IPS-15b (cell line): ENCODE results near the gene KCNE3.

ENCODE experiments used
- H3K27me3 ChIP-seq: one replicate; pipeline ENCODE4 v1.6.1; 2013; ENCODE audit warnings: low read length; ENCODE audit not compliant: control insufficient read depth, insufficient read depth
- H3K36me3 ChIP-seq: one replicate; pipeline ENCODE4 v1.6.1; 2013; ENCODE audit warnings: low read length; ENCODE audit not compliant: control insufficient read depth, insufficient read depth
- H3K4me1 ChIP-seq: one replicate; pipeline ENCODE4 v1.6.1; 2013; ENCODE audit warnings: mild to moderate bottlenecking, low read length; ENCODE audit not compliant: control insufficient read depth, insufficient read depth
- H3K4me3 ChIP-seq: one replicate; pipeline ENCODE4 v1.5.1; 2013; ENCODE audit warnings: low read depth, low read length
- H3K9ac ChIP-seq: one replicate; pipeline ENCODE4 v1.6.1; 2013; ENCODE audit warnings: low read depth, mild to moderate bottlenecking, low read length
- H3K9me3 ChIP-seq: one replicate; pipeline ENCODE4 v1.6.1; 2013; ENCODE audit warnings: mild to moderate bottlenecking, low read length; ENCODE audit not compliant: control insufficient read depth, insufficient read depth

The KCNE3 gene

GRCh38 chr11:74453373-74453975 lies 13.9 kb downstream of the KCNE3 start:
- Histone ChIP-seq H3K27me3 (no peaks in the 10 kb centered on the region), H3K36me3 (no peaks in the 10 kb centered on the region), H3K9me3 (no peaks in the 10 kb centered on the region), H3K4me3 (no peak overlapping the region), H3K9ac (no peak overlapping the region), H3K4me1 (no peaks in the 10 kb centered on the region)

DNA sequence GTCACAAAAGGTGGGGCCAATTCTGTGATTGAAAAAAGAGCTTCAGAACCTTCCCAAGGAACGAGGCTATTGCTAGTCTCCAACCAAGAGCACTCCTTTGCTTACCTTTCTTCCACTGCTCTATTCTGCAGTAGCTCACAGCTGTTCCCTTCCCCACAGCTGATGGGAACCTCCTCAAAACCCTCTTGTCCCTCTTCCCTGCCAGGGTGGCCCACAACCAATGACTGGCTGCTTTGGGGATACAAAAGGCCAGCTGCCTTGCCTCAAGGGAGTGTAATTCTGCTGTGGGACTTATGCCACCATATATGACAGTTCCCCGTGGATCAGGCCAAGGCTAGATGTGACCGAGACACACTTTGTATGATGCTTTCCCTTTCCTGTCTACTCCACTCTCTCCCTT lies 15.0 kb downstream of the KCNE3 start:
- no peak overlapping the region for H3K9ac ChIP-seq
- H3K36me3 ChIP-seq = no peaks in the 10 kb centered on the region
- no peaks in the 10 kb centered on the region for H3K4me1 ChIP-seq
- H3K4me3 ChIP-seq = no peak overlapping the region
- H3K27me3 ChIP-seq = no peaks in the 10 kb centered on the region
- no peaks in the 10 kb centered on the region for H3K9me3 ChIP-seq

DNA sequence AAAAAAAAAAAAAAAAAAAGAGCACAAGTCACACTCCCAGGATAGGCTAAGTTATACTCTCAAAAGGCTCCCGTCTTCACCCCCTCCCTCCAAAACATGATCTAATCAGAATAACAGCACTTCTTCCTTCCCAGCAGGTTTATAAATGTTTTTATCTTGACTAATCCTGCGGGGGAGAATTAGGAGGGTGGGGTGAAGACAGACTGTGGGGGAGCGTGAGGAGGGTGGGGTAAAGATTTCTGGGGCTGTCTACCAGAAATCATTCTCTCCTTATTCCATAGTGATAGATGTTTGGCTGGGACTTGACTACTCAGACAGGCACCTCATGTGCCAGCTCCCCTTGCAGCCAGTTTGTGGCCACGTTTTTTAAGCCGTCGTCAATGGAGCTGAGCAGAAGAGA lies 17.0 kb downstream of the KCNE3 start:
- Histone ChIP-seq H3K4me3 (no peak overlapping the region), H3K9ac (no peak overlapping the region), H3K36me3 (no peaks in the 10 kb centered on the region), H3K27me3 (no peaks in the 10 kb centered on the region), H3K9me3 (no peaks in the 10 kb centered on the region), H3K4me1 (no peaks in the 10 kb centered on the region)

- Histone ChIP-seq H3K9ac (no peak overlapping the region), H3K27me3 (no peaks in the 10 kb centered on the region), H3K4me3 (no peak overlapping the region), H3K36me3 (no peaks in the 10 kb centered on the region), H3K9me3 (no peaks in the 10 kb centered on the region), H3K4me1 (no peaks in the 10 kb centered on the region)
These were observed 17.9 kb downstream of the KCNE3 start for GRCh38 chr11:74449369-74449931.

GRCh38 chr11:74447720-74448119 lies 19.6 kb downstream of the KCNE3 start:
- Histone ChIP-seq H3K36me3 (no peaks in the 10 kb centered on the region), H3K9me3 (no peaks in the 10 kb centered on the region), H3K9ac (no peak overlapping the region), H3K4me3 (no peak overlapping the region), H3K4me1 (peaks cover 3% of the 10 kb centered on the region), H3K27me3 (no peaks in the 10 kb centered on the region)

DNA sequence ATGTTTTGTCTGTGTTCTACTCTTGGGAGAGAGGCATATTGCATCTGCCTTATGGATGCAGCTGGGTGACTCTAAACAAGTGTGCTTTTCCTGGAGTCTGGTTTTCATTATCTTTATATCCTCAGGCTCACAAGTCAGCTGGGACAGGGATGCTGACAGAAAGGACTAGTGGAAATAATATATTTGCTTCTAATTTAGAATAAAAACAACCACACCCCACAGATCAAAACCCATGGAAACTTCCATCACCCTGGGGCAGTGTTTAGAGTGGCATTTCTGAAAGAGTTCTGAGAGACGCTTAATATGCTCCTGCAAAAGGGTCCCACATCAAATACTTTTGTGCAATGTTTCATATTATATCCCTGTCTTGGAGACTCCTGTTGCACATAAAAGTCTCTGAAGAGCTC lies 20.8 kb downstream of the KCNE3 start:
- Histone ChIP-seq H3K9ac (no peak overlapping the region), H3K9me3 (no peaks in the 10 kb centered on the region), H3K27me3 (no peaks in the 10 kb centered on the region), H3K36me3 (no peaks in the 10 kb centered on the region), H3K4me3 (no peak overlapping the region), H3K4me1 (peaks cover 3% of the 10 kb centered on the region)

- H3K4me3 ChIP-seq = no peak overlapping the region
- no peaks in the 10 kb centered on the region for H3K9me3 ChIP-seq
- H3K36me3 ChIP-seq = no peaks in the 10 kb centered on the region
- no peaks in the 10 kb centered on the region for H3K27me3 ChIP-seq
- H3K9ac ChIP-seq = no peak overlapping the region
- H3K4me1 ChIP-seq = peaks cover 3% of the 10 kb centered on the region
These were observed 23.0 kb downstream of the KCNE3 start for GRCh38 chr11:74444173-74444826.

DNA sequence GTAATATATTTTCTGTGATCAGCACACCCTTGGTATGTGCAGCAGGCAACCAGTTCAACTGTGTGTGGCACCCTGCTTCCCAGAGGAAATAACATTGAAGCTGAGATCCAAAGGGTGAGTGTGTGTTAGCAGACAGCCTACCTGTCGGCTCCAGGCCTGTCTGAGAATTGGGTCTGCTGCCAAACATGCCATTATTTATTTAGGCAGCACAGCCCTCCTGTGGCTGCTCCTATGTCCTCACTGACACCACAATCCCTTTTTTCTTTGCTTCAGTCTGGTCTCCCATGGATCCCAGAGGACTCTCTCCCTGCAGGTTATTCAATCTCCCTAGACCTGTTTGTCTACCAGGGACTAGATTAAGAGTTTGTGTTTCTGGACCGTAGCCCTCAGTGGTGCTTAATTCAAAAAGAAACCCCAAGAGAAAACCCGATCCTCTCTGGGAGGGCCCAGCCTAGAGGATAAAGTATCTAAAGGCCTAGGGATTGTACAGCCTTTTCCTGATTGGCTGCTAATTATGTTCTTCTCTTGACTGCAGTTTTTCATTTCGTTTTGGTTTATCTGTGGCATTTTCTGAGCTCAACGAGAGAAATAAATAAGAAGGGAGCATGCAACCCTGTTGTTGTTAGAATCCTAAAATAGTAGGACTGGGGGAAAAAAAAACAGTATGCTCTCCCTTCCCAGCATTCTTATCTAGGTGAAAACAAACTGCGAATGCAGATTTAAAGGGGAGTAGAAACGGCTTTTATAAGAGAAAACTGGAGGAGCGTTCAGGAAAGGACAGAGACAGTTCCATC lies 24.1 kb downstream of the KCNE3 start:
- H3K36me3 ChIP-seq = no peaks in the 10 kb centered on the region
- no peaks in the 10 kb centered on the region for H3K9me3 ChIP-seq
- H3K27me3 ChIP-seq = no peaks in the 10 kb centered on the region
- peaks cover 3% of the 10 kb centered on the region for H3K4me1 ChIP-seq
- H3K9ac ChIP-seq = no peak overlapping the region
- H3K4me3 ChIP-seq = no peak overlapping the region

DNA sequence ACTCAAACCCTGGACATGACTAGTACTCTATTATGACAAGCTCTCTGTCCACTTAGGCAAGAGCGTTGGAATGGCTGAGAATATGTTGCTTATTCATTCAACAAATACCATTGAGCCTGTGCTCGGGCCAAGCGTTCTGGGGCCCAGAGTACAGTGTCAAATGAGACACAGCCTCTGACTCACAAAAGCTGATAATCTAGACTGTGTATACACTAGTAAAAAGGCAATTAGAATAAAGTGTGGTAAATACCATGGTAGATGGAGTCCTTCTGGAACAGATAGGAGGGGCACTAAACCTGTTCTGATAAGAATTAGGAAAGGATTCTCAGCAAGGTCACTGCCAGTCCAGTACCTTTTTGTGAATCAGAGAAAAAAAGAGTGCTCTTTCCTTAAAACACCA lies 24.7 kb downstream of the KCNE3 start:
- no peaks in the 10 kb centered on the region for H3K36me3 ChIP-seq

GRCh38 chr11:74438681-74439080 lies 28.7 kb downstream of the KCNE3 start:
- Histone ChIP-seq H3K4me1 (peaks cover 3% of the 10 kb centered on the region), H3K36me3 (no peaks in the 10 kb centered on the region), H3K9me3 (no peaks in the 10 kb centered on the region), H3K9ac (no peak overlapping the region), H3K27me3 (no peaks in the 10 kb centered on the region), H3K4me3 (no peak overlapping the region)

More for the DNA sequence above, 24.7 kb downstream of the KCNE3 start:
- Histone ChIP-seq H3K9me3 (no peaks in the 10 kb centered on the region), H3K27me3 (no peaks in the 10 kb centered on the region), H3K4me3 (no peak overlapping the region), H3K4me1 (peaks cover 3% of the 10 kb centered on the region), H3K9ac (no peak overlapping the region)

DNA sequence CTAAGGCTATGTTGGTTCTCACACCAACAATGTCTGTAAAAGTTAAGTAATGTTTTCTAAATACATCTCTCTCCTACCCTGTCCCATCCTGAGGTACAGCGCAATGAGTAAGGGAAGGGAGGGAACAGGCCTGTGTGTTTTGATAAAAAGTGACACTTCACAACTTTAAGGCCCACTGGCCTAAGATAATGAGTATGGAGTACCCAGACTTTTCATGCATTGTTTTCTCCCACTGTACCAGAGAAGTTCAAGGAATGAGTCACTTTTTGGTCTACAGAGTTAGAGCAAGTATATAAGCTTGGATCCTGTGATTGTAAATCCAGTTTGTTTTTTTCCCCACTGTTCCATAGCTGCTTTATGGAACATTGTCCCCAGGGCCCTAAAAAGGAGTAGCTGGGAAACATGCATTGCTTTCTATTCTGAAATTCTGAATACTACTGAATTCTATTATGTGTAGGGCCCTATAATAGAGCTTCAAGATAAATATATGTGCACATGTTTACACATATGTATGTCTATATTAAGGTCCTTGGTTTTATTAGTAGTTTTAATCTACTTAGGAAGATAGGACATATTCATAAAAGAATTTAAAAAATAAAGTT lies 29.8 kb downstream of the KCNE3 start:
- Histone ChIP-seq H3K4me1 (no peaks in the 10 kb centered on the region), H3K9ac (no peak overlapping the region), H3K27me3 (no peaks in the 10 kb centered on the region), H3K36me3 (no peaks in the 10 kb centered on the region), H3K4me3 (no peak overlapping the region), H3K9me3 (no peaks in the 10 kb centered on the region)
